HL-60/S4 treated with retinoic acid at 250 ng/mL for 4 days and 3 days (cell line): ENCODE measurements around the gene OPCML.

Source experiments
- in situ Hi-C: fragments of 300-500 bp; cut with MboI; formaldehyde crosslinking; loops from 2 replicates; pipeline ENCODE4 v1.7.0; 2022; ENCODE audit warnings: low sequenced_read_pairs

Gene OPCML

DNA sequence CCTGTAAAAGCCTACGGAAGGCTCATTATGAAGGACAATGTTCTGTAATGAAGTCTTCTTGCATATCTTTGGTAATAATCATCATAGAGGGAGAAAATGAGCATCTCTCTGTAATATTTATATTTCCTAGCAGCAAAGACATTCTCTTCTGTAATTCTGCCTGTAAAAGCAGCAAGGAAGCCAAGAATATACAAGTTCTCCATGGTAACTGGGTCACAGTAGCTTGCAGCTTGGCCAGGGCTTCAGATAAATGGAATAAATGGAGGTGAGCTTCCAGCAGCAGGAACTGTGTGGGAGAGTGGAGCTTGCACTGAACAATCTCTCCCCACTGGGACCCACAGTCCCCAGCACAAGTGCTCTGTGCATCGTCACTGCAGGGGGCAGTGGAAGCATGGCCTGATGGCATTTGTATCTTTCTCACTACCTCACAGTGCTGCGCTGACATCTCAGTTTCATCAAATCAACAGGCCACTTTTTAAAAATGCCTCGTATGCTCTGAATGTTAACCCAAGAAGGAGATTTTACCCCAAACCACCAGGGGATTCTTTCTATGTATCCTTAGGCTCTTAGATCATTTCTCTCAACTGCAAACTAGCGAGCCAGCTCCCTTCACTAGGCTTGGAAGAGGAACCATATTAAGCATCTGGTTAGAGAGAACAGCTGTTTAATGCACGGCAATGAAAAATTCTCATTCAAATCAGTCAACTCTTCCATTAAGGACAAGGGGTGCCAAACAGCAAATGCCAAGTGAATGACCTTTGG lies 1059.7 kb downstream of the OPCML start:
- in situ Hi-C loops = no loop called here

GRCh38 chr11:132471466-132471865 lies 1060.8 kb downstream of the OPCML start:
- in situ Hi-C loops = no loop called here

GRCh38 chr11:132466983-132467382 lies 1065.3 kb downstream of the OPCML start:
- in situ Hi-C loops = no loop called here

- in situ Hi-C loops = no loop called here
Measured at GRCh38 chr11:132464939-132465338, 1067.4 kb downstream of the OPCML start.

GRCh38 chr11:132464003-132464342 lies 1068.3 kb downstream of the OPCML start:
- in situ Hi-C loops = no loop called here

GRCh38 chr11:132463295-132464002 lies 1068.9 kb downstream of the OPCML start:
- in situ Hi-C loops = no loop called here

- in situ Hi-C loops = no loop called here
Measured at GRCh38 chr11:132459736-132460135, 1072.6 kb downstream of the OPCML start.

GRCh38 chr11:132457445-132457844 lies 1074.9 kb downstream of the OPCML start:
- in situ Hi-C loops = no loop called here

DNA sequence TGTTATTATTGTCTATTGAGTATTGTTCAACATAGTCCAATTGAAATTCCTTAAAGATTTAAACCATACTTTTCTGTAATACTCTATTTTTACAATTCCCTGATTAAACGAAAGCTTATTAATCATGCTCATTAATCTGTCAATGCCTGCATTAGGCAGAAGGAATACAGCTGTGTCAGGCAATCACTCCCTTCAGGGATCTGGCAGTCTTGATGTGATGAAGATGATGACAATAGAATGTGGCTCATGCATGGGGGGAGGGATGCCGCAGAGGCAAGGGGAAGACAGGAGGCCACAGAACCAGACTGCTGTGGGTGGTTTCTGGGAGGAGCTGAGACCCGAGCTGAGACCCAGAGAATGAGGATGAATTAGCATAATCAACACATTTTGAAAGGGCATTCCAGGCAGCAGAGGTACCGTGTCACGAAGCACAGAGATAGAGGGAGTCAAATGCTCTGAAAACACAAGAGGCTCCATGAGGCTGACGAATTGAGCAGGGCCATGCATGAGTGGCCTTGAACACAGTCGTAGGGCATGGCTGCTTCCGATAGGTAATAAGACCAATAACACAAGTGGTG lies 1075.5 kb downstream of the OPCML start:
- in situ Hi-C loops = no loop called here

DNA sequence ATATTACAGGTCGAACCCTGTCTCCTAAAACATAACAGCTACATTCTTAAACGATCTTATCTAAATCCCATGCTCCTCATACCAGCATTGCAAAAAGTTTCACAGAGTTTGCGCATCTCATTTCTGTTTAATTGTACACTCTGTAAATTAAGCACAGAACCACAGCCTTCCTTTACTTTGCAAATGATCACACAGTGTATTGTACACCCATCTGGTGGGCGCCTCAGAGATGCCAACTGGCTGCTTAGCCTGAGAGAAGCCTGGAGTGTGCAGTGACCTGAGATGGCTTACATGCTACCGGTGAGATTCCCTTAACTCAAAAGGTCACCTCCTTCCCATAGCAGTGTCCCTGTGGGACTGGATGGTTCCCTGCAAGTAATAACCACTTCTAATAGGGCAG lies 1077.3 kb downstream of the OPCML start:
- in situ Hi-C loops = no loop called here

DNA sequence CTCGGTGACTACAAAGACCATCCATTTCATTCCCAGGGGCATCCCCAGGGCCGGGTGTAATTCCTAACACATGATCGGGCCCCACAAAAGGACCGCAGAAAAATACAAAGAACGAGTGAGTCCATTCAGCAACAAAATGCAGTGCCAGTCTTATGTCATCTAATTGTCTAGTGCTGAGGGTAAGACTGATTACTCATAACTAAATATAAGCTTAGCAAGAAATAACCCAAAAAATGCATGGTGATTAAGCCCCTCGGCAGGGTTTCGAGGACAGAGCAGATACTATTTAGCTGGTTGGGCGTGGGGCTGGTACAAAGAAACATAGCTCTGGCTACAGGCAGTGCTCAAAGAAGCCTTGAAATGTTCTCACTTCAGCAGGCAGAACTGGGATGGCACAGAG lies 1078.9 kb downstream of the OPCML start:
- in situ Hi-C loops = no loop called here

DNA sequence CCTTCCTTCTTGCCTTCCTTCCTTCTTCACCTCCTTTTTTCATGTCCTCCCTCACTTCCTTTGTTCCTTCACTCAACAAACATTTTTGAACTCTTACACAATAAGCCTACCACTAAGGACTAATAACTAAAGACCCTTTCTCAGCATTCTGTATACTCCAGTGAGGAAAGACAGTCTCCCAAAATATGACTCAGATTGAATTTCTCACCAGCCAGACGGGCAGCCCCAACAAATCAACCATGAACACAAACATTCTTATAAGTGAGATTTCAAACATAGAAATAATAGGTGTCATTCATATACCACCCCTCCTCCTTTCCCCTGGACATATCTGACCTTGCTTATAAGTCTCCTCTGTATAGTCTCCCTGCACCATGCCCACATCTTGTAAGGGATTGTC lies 1079.7 kb downstream of the OPCML start:
- in situ Hi-C loops = no loop called here

DNA sequence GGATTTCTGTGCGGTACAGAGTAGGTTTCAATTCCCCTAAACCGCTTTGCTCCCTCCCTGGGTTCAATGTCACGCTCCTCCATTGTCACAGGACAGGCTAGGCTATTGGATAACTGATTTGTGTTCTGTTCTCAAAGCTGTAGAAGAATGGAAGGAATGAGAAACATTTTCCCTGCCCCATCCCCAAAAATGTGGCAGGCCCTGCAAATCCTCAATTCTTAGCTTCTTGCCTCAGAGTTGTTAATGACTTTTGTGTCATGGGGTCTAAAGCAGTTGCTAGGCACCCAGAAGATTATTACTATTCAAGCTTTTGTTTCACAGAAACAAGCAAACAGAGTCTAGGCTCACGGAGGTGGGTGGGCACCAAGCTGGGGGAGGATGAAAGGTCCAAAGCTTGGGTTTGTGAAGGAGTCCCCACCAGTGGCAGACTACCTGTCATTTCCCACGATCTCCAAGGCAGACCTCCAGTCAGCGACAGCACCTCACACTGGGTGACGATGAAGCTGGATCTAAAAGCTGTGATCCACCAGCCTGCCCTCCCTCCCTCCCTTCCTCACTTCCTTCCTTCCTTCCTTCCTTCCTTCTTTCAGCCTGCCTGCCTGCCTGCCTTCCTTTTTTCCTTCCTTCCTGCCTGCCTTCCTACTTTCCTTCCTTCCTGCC lies 1080.2 kb downstream of the OPCML start:
- in situ Hi-C loops = no loop called here

GRCh38 chr11:132450631-132451030 lies 1081.7 kb downstream of the OPCML start:
- in situ Hi-C loops = no loop called here

DNA sequence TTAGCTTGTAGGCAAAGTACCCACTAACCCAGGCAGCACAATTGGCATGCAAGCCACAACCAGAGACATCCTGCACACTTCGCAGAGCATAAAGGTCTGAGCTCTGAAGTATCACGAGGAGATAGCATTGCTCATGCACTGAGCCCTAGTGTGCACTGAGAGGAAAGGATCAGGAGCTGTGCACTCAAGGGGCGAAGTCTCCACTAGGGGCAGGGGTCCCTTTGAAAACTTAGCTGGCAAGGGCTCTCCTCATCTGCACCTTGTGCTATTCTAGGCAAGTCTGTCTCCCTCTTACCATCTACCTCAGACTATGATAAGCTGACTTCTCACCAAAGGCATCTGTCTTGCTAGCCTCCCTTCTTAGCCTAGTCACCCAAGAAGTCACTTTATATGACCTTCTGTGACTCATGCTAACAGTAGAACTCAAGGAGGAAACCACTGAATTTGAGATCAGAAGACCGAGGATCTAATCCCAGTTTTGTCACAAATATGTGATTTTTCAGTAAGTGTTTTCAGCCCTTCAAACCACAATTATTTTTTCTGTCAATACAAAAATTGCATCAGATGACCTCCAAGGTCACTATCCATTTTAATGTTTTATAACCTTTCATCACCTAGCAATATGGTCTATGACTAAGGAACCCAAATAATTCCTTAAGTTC lies 1083.8 kb downstream of the OPCML start:
- in situ Hi-C loops = no loop called here

DNA sequence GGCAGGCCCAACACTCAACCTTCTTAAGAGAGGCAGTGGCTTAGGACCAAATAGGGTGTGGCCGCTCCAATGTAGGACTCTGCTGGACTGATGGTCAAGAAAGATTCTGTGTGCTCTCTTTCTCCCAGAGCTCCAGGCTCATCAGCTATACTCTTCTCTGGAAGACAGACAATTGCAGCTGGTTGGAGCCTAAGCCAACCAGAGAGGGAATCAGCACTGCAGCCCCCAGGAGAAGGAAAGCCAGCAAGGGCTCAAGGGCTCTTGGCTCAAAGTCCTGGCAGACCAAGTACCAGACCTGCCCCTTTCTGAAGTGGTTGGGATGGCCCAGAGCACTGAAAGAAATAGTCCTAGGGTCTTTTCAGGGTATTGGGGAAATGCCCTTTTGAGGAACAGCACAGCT lies 1084.5 kb downstream of the OPCML start:
- in situ Hi-C loops = no loop called here

DNA sequence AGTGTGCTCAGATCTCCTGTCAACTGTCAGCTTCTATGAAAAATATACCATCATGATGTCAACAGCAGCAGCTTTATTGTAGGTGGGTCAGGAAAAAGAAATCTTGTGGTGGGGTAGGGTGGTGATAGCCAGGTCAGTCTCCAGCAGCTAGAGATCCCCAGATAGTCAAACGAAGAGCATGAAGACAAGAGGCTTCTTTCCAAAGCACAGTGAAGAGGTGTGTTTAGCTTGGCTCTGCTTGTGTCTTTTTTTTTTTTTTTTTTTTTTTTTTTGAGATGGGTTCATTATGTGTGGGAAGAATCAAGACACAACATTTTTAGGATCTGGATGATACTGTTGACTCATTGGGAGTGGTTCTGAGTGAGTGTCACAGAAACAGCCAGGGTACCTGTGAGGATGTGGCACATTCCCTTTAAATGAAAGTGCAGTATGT lies 1086.4 kb downstream of the OPCML start:
- in situ Hi-C loops = no loop called here

DNA sequence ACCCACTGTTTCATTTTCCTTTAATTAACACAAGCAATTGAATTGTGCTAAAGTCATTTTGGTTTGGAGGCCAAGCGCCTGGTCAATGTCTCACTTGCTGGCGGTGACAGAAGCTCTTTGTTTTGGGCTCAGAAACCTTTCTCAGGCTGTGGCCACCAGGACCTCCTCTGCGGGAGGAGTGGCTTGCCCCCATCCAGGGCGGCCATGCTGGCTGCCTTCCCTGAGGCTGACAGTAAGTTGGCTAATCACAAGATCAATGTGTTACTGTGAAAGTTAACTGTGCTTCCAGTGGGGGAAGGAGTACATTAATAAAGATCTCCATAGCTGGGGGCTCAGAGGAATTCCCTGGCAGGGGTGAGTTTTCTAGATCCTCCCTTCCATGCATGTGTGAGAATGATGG lies 1087.4 kb downstream of the OPCML start:
- in situ Hi-C loops = no loop called here

DNA sequence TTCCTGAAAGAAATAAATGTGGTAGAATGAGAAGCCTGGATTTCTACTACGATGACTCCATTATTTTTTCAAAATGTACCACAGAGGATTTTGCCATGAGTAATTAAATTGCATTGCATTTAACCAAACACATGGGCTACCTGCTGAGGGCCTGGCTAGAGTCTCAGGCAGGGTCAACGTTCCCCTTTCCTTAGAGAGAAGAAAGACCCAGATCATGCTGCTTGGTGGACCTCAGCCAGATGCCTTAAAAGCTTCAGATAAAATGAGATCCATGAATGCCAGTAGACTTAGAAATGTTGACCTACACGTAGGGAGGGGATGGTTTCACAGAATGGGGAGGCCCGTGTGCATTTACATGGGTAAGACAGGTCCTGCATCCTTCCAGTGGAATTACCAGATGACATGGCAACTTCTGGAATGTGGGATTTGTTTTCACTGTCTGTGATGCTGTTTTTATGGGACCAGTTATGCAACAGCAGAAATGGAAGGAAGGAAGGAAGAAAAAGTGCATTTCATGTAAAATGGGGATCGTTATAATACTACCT lies 1092.5 kb downstream of the OPCML start:
- in situ Hi-C loops = no loop called here

- in situ Hi-C loops = no loop called here
Measured at GRCh38 chr11:132438418-132438817, 1093.9 kb downstream of the OPCML start.
